ENCODE data around the gene C5. TPM values are rescaled to one million over a fixed set of nuclear protein-coding genes. Genes with fewer than 3 reads are reported as not detected.
A peak's percentile ranks its signal among the peaks of the same experiment; 100 is the strongest.

Gene C5
- total RNA-seq, 1 experiment from 2014 or later = 4.2 TPM

GRCh38 chr9:121026768-121027167 is 23.3 kb downstream of the C5 start:
- intact Hi-C loops (cut with micrococcal nuclease) = no loop called here
- no TSS peak for BruUV-seq (replicated peaks)
- TF ChIP-seq CTCF (IDR thresholded peaks at IDR 0.05; ENCODE audit: unreplicated experiment) = no peak
- Mint-ChIP-seq H3K36me3 (ENCODE audit: insufficient read depth, unreplicated experiment) (peaks cover 6% of the 10 kb centered on the region), H3K9me3 (ENCODE audit: unreplicated experiment) (no peaks in the 10 kb centered on the region), H3K4me1 (ENCODE audit: insufficient read depth, unreplicated experiment) (no peaks in the 10 kb centered on the region), H3K4me3 (ENCODE audit: unreplicated experiment) (no peak overlapping the region), H3K27ac (ENCODE audit: low read depth, unreplicated experiment) (no peak overlapping the region), H3K27me3 (ENCODE audit: insufficient read depth, unreplicated experiment) (no peaks in the 10 kb centered on the region)
- POLR2A ChIA-PET = no interaction called here
- no peak for DNase-seq (ENCODE audit: unreplicated experiment)
- CTCF ChIA-PET = no interaction called here

GRCh38 chr9:121026260-121026691 is 23.8 kb downstream of the C5 start:
- no peak for DNase-seq (ENCODE audit: unreplicated experiment)
- Mint-ChIP-seq H3K4me1 (ENCODE audit: insufficient read depth, unreplicated experiment) (no peaks in the 10 kb centered on the region), H3K27ac (ENCODE audit: low read depth, unreplicated experiment) (no peak overlapping the region), H3K4me3 (ENCODE audit: unreplicated experiment) (no peak overlapping the region), H3K9me3 (ENCODE audit: unreplicated experiment) (no peaks in the 10 kb centered on the region), H3K27me3 (ENCODE audit: insufficient read depth, unreplicated experiment) (no peaks in the 10 kb centered on the region), H3K36me3 (ENCODE audit: insufficient read depth, unreplicated experiment) (peaks cover 6% of the 10 kb centered on the region)
- BruUV-seq (replicated peaks) = no TSS peak
- CTCF ChIA-PET = no interaction called here
- POLR2A ChIA-PET = no interaction called here
- intact Hi-C loops (cut with micrococcal nuclease) = no loop called here
- TF ChIP-seq CTCF (IDR thresholded peaks at IDR 0.05; ENCODE audit: unreplicated experiment) = no peak

- no peaks in the 10 kb centered on the region for H3K27me3 Mint-ChIP-seq (ENCODE audit: insufficient read depth, unreplicated experiment)
- ChIA-PET CTCF (interaction anchor here (1.5 kb wide), 1 partner anchor 36 kb away, joined by 4 read pairs; no protein-coding TSS in a partner anchor), POLR2A (interaction anchor here (1.1 kb wide), 1 partner anchor 11 kb away, joined by 3 read pairs; no protein-coding TSS in a partner anchor)
- no TSS peak for BruUV-seq (replicated peaks)
- H3K27ac Mint-ChIP-seq (ENCODE audit: low read depth, unreplicated experiment) = no peak overlapping the region
- no peaks in the 10 kb centered on the region for H3K4me1 Mint-ChIP-seq (ENCODE audit: insufficient read depth, unreplicated experiment)
- no peak overlapping the region for H3K4me3 Mint-ChIP-seq (ENCODE audit: unreplicated experiment)
- intact Hi-C loops (cut with micrococcal nuclease) = no loop called here
- no peaks in the 10 kb centered on the region for H3K9me3 Mint-ChIP-seq (ENCODE audit: unreplicated experiment)
- no peak for TF ChIP-seq CTCF (IDR thresholded peaks at IDR 0.05; ENCODE audit: unreplicated experiment)
- DNase-seq (ENCODE audit: unreplicated experiment) = no peak
- H3K36me3 Mint-ChIP-seq (ENCODE audit: insufficient read depth, unreplicated experiment) = peaks cover 6% of the 10 kb centered on the region
Observed at GRCh38 chr9:121024237-121024636, 25.8 kb downstream of the C5 start.

GRCh38 chr9:121023064-121023463 is 27.0 kb downstream of the C5 start:
- peak; percentile 36 for DNase-seq (ENCODE audit: unreplicated experiment)
- Mint-ChIP-seq H3K4me3 (ENCODE audit: unreplicated experiment) (no peak overlapping the region), H3K36me3 (ENCODE audit: insufficient read depth, unreplicated experiment) (peaks cover 6% of the 10 kb centered on the region), H3K4me1 (ENCODE audit: insufficient read depth, unreplicated experiment) (no peaks in the 10 kb centered on the region), H3K9me3 (ENCODE audit: unreplicated experiment) (no peaks in the 10 kb centered on the region), H3K27me3 (ENCODE audit: insufficient read depth, unreplicated experiment) (no peaks in the 10 kb centered on the region), H3K27ac (ENCODE audit: low read depth, unreplicated experiment) (no peak overlapping the region)
- POLR2A ChIA-PET = no interaction called here
- intact Hi-C loops (cut with micrococcal nuclease) = no loop called here
- CTCF ChIA-PET = interaction anchor here (1.5 kb wide), 1 partner anchor 37 kb away, joined by 4 read pairs; no protein-coding TSS in a partner anchor
- peak; percentile 10 for TF ChIP-seq CTCF (IDR thresholded peaks at IDR 0.05; ENCODE audit: unreplicated experiment)
- no TSS peak for BruUV-seq (replicated peaks)
